SK-N-SH (cell line): ENCODE measurements around the gene RSAD2. TPM values are rescaled to one million over a fixed set of nuclear protein-coding genes. Genes with fewer than 3 reads are reported as not detected.

ENCODE experiments used
- CTCF ChIA-PET: fragments of 300-600, 350-600 bp; formaldehyde crosslinking; extraction: SDS; loops from one replicate; lab custom pipeline; 2021; lab: Yijun Ruan, JAX
- POLR2A ChIA-PET: fragments of 350-600 bp; sonication (Branson Sonifier 250); formaldehyde crosslinking; extraction: SDS; loops from one replicate; lab custom pipeline; 2020; ENCODE audit warnings: antibody characterized with exemption, inconsistent platforms; lab: Yijun Ruan, JAX
- DNase-seq: peaks from one replicate; pipeline ENCODE4 v3.0.0; 2012
- H2AFZ ChIP-seq: fragments of 200-600 bp; sonication (generic); 2 replicates; pipeline ENCODE4 v1.8.1; 2016; ENCODE audit warnings: antibody characterized with exemption, mild to moderate bottlenecking, low read depth
- H3F3A ChIP-seq: fragments of 200-600 bp; sonication (generic); replicated peaks from 2 replicates; pipeline ENCODE3; 2016; ENCODE audit warnings: antibody characterized with exemption, mild to moderate bottlenecking; ENCODE audit not compliant: insufficient read depth
- H3K27ac ChIP-seq, 2 experiments: fragments of 200-500 bp in 1 of 2; fragments of 200-600 bp in 1 of 2; sonication (Bioruptor generic) in 1 of 2; sonication (generic), shearing (Covaris generic) in 1 of 2; 2 replicates each; pipeline versions ENCODE4 v1.5.1 to v1.6.1; 2014 to 2016; ENCODE audit warnings: low read depth in 2 of 2, inconsistent platforms in 1 of 2, low read length in 1 of 2, mild to moderate bottlenecking in 1 of 2, mixed read lengths in 1 of 2
- H3K27me3 ChIP-seq: fragments of 200-600 bp; sonication (generic), shearing (Covaris generic); 2 replicates; pipeline ENCODE4 v1.6.1; 2016; ENCODE audit warnings: mixed run types; ENCODE audit not compliant: insufficient read depth
- H3K36me3 ChIP-seq, 2 experiments: fragments of 200-500 bp in 1 of 2; fragments of 200-600 bp in 1 of 2; sonication (Bioruptor generic) in 1 of 2; sonication (generic) in 1 of 2; replicated peaks in 1 of 2; 2 replicates each; pipeline versions ENCODE3 to v1.5.1; 2014 to 2016; ENCODE audit warnings: low read length in 1 of 2, mild to moderate bottlenecking in 1 of 2; ENCODE audit not compliant: insufficient read depth in 2 of 2, control insufficient read depth in 1 of 2
- H3K4me1 ChIP-seq, 2 experiments: fragments of 200-500 bp in 1 of 2; fragments of 200-600 bp in 1 of 2; sonication (Bioruptor generic) in 1 of 2; sonication (generic), shearing (Covaris generic) in 1 of 2; 2 replicates each; pipeline versions ENCODE4 v1.5.1 to v1.6.1; 2014 to 2016; ENCODE audit warnings: low read depth in 1 of 2, low read length in 1 of 2, mixed run types in 1 of 2; ENCODE audit not compliant: insufficient read depth in 2 of 2, control insufficient read depth in 1 of 2
- H3K4me2 ChIP-seq: fragments of 200-600 bp; sonication (generic), shearing (Covaris generic); 2 replicates; pipeline ENCODE4 v1.6.1; 2017; ENCODE audit warnings: mixed run types
- H3K4me3 ChIP-seq, 2 experiments: fragments of 200-500 bp in 1 of 2; fragments of 200-600 bp in 1 of 2; sonication (Bioruptor generic) in 1 of 2; sonication (generic), shearing (Covaris generic) in 1 of 2; 2 replicates each; pipeline versions ENCODE4 v1.5.1 to v1.8.1; 2014 to 2016; ENCODE audit warnings: low read depth in 2 of 2, inconsistent platforms in 1 of 2, low read length in 1 of 2, mild to moderate bottlenecking in 1 of 2, mixed read lengths in 1 of 2, moderate library complexity in 1 of 2
- H3K79me2 ChIP-seq: fragments of 200-600 bp; sonication (generic); 2 replicates; pipeline ENCODE4 v1.8.1; 2017; ENCODE audit warnings: mild to moderate bottlenecking; ENCODE audit not compliant: insufficient read depth
- H3K9ac ChIP-seq: fragments of 200-600 bp; sonication (generic); 2 replicates; pipeline ENCODE4 v1.6.1; 2017; ENCODE audit warnings: mixed run types
- H3K9me2 ChIP-seq: fragments of 200-600 bp; sonication (generic); 2 replicates; pipeline ENCODE4 v1.6.1; 2017; ENCODE audit warnings: mixed run types
- H3K9me3 ChIP-seq: fragments of 200-600 bp; sonication (generic); 2 replicates; pipeline ENCODE4 v1.6.1; 2017; ENCODE audit warnings: mixed run types, mild to moderate bottlenecking, moderate library complexity
- H4K20me1 ChIP-seq: fragments of 200-600 bp; sonication (generic); 2 replicates; pipeline ENCODE4 v1.6.1; 2017; ENCODE audit warnings: mild to moderate bottlenecking, mixed run types; ENCODE audit not compliant: insufficient read depth
- CHD2 ChIP-seq: fragments of 150-350 bp; IDR thresholded peaks from 2 replicates; pipeline ENCODE4 v1.6.1; 2018; ENCODE audit warnings: low read length; ENCODE audit not compliant: partially characterized antibody
- EP300 ChIP-seq, 2 experiments: IDR thresholded peaks; 2 replicates each; pipeline versions ENCODE4 v1.4.0 to v1.6.1; 2012; ENCODE audit warnings: borderline replicate concordance in 1 of 2, low read depth in 1 of 2, low read length in 1 of 2
- EZH2phosphoT487 ChIP-seq: fragments of 200-600 bp; sonication (generic); IDR thresholded peaks from 2 replicates; pipeline ENCODE4 v1.6.1; 2017; ENCODE audit warnings: low read depth, mixed run types, mild to moderate bottlenecking, antibody characterized with exemption, moderate library complexity, borderline replicate concordance
- FOSL2 ChIP-seq: IDR thresholded peaks from 2 replicates; pipeline ENCODE4 v1.4.0; 2012; ENCODE audit warnings: low read depth, mild to moderate bottlenecking, moderate library complexity, borderline replicate concordance
- FOXJ3 ChIP-seq: sonication (generic); formaldehyde crosslinking; IDR thresholded peaks from 2 replicates; pipeline ENCODE4 v1.5.1; 2020; ENCODE audit warnings: mild to moderate bottlenecking, missing genetic modification reagents
- FOXM1 ChIP-seq: IDR thresholded peaks from 2 replicates; pipeline ENCODE4 v1.4.0; 2012; ENCODE audit warnings: low read depth, mild to moderate bottlenecking
- GABPA ChIP-seq: IDR thresholded peaks from 2 replicates; pipeline ENCODE4 v1.4.0; 2012; ENCODE audit warnings: low read depth, mild to moderate bottlenecking
- JUND ChIP-seq: IDR thresholded peaks from 2 replicates; pipeline ENCODE4 v1.4.0; 2012
- MEF2A ChIP-seq: IDR thresholded peaks from 2 replicates; pipeline ENCODE4 v1.4.0; 2012; ENCODE audit warnings: low read depth, borderline replicate concordance
- MXI1 ChIP-seq: IDR thresholded peaks from 2 replicates; pipeline ENCODE4 v1.6.1; 2012; ENCODE audit warnings: mild to moderate bottlenecking, low read depth, low read length, improper control_type of control experiment
- NFIC ChIP-seq: IDR thresholded peaks from 2 replicates; pipeline ENCODE4 v1.4.0; 2012; ENCODE audit warnings: borderline replicate concordance
- NRF1 ChIP-seq: IDR thresholded peaks from 2 replicates; pipeline ENCODE4 v1.6.1; 2012; ENCODE audit warnings: low read depth, mild to moderate bottlenecking, low read length
- POLR2AphosphoS5 ChIP-seq: IDR thresholded peaks from 2 replicates; pipeline ENCODE4 v1.6.1; 2012; ENCODE audit warnings: low read depth, low read length
- RAD21 ChIP-seq: IDR thresholded peaks from 2 replicates; pipeline ENCODE4 v1.6.1; 2012; ENCODE audit warnings: mild to moderate bottlenecking, low read length
- RCOR1 ChIP-seq: fragments of 150-350 bp; IDR thresholded peaks from 2 replicates; pipeline ENCODE4 v1.6.1; 2017; ENCODE audit warnings: antibody characterized with exemption, low read length
- REST ChIP-seq: IDR thresholded peaks from 2 replicates; pipeline ENCODE4 v1.6.1; 2012; ENCODE audit warnings: mild to moderate bottlenecking, low read depth, low read length, moderate library complexity
- RFX5 ChIP-seq: IDR thresholded peaks from 2 replicates; pipeline ENCODE4 v1.6.1; 2012; ENCODE audit warnings: mild to moderate bottlenecking, improper control_type of control experiment, low read length
- SIN3A ChIP-seq: IDR thresholded peaks from 2 replicates; pipeline ENCODE4 v1.6.1; 2012; ENCODE audit warnings: low read depth, mild to moderate bottlenecking, low read length, moderate library complexity, borderline replicate concordance
- TAF1 ChIP-seq: IDR thresholded peaks from 2 replicates; pipeline ENCODE4 v1.6.1; 2012; ENCODE audit warnings: low read depth, mild to moderate bottlenecking, low read length, moderate library complexity, borderline replicate concordance
- TEAD4 ChIP-seq: IDR thresholded peaks from 2 replicates; pipeline ENCODE4 v1.4.0; 2012; ENCODE audit warnings: mild to moderate bottlenecking, borderline replicate concordance; ENCODE audit not compliant: insufficient read depth
- YY1 ChIP-seq: IDR thresholded peaks from 2 replicates; pipeline ENCODE4 v1.4.0; 2012; ENCODE audit warnings: low read depth, mild to moderate bottlenecking
- WGBS: methylation state at CpG from one replicate; pipeline ENCODE4 v1.1.6; 2017; ENCODE audit warnings: low lambda C conversion rate; 5-methylcytosine and 5-hydroxymethylcytosine counted together
- polyA plus RNA-seq, 3 experiments: library from polyadenylated mRNA; depleted of rRNA; stranded (reverse); fragments of >200 nt; gene quantifications; 2 replicates each; pipeline ENCODE4 v1.2.3, GENCODE V29; 2012
- TF ChIP-seq, protein P1 (sequence below): IDR thresholded peaks from 2 replicates; pipeline ENCODE4 v1.4.0; 2012; ENCODE audit warnings: low read depth, borderline replicate concordance
- TF ChIP-seq, protein P2 (sequence below): IDR thresholded peaks from 2 replicates; pipeline ENCODE4 v1.4.0; 2012; ENCODE audit warnings: low read depth
- TF ChIP-seq, protein P3 (sequence below): fragments of 150-350 bp; IDR thresholded peaks from 2 replicates; pipeline ENCODE4 v1.6.1; 2016; ENCODE audit warnings: mild to moderate bottlenecking, low read depth, low read length

Gene RSAD2
- polyA plus RNA-seq, 1 of the 3 experiments (the other 2 are of a cell fraction), result 0.35 TPM

- Histone ChIP-seq H3K36me3 (no peaks in the 10 kb centered on the region), H3K27ac (no peak overlapping the region), H3K9ac (no peak overlapping the region), H3K4me2 (no peak overlapping the region), H3K79me2 (no peaks in the 10 kb centered on the region), H3K4me1 (peaks cover 0 to 5% of the 10 kb centered on the region in 2 experiments; a peak in 2 of 4 replicates), H4K20me1 (no peaks in the 10 kb centered on the region), H3K9me3 (peaks cover 5% of the 10 kb centered on the region; the same call in 1 of the 2 replicates), H3K4me3 (no peak overlapping the region), H3K27me3 (no peaks in the 10 kb centered on the region), H3K9me2 (no peaks in the 10 kb centered on the region), H3F3A (no peaks in the 10 kb centered on the region), H2AFZ (no peak overlapping the region)
- 25% methylated on average over 2 of the region's 2 CpGs for WGBS
- POLR2A ChIA-PET, result no interaction called here
- TF ChIP-seq YY1 (no peak), MEF2A (no peak), FOXM1 (no peak), EP300 (IDR thresholded peaks at IDR 0.05; ENCODE audit: borderline replicate concordance in 1 of 2, low read depth in 1 of 2, low read length in 1 of 2) (no peak), TAF1 (no peak), FOXJ3 (CRISPR knock-in tag) (no peak), NRF1 (no peak), CHD2 (no peak), MXI1 (no peak), POLR2AphosphoS5 (no peak), GABPA (no peak)
- TF ChIP-seq, protein P1, sequence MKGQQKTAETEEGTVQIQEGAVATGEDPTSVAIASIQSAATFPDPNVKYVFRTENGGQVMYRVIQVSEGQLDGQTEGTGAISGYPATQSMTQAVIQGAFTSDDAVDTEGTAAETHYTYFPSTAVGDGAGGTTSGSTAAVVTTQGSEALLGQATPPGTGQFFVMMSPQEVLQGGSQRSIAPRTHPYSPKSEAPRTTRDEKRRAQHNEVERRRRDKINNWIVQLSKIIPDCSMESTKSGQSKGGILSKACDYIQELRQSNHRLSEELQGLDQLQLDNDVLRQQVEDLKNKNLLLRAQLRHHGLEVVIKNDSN, result no peak
- TF ChIP-seq, protein P2, sequence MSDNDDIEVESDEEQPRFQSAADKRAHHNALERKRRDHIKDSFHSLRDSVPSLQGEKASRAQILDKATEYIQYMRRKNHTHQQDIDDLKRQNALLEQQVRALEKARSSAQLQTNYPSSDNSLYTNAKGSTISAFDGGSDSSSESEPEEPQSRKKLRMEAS, result no peak
- no peak for DNase-seq
- CTCF ChIA-PET, result interaction anchor here (4.7 to 6.0 kb wide), 2 partner anchors 12 to 17 kb away, joined by 24 to 32 read pairs; partner anchors contain the start of gene CMPK2
These were observed 1.4 kb downstream of the RSAD2 start for GRCh38 chr2:6879011-6879410.

- Histone ChIP-seq H3K9ac (no peak overlapping the region), H3K27ac (no peak overlapping the region), H3F3A (no peaks in the 10 kb centered on the region), H3K4me2 (no peak overlapping the region), H3K79me2 (no peaks in the 10 kb centered on the region), H3K9me3 (no peaks in the 10 kb centered on the region), H3K36me3 (no peaks in the 10 kb centered on the region), H4K20me1 (no peaks in the 10 kb centered on the region), H3K27me3 (no peaks in the 10 kb centered on the region), H2AFZ (no peak overlapping the region), H3K4me3 (no peak overlapping the region), H3K4me1 (peaks cover 0 to 5% of the 10 kb centered on the region in 2 experiments; a peak in 2 of 4 replicates), H3K9me2 (no peaks in the 10 kb centered on the region)
- no peak for DNase-seq
- 39% methylated on average over 2 of the region's 2 CpGs for WGBS
- ChIA-PET CTCF (interaction anchor here (0.9 to 4.7 kb wide), 3 partner anchors 9 to 131 kb away, joined by 3 to 24 read pairs (median 3); no protein-coding TSS in a partner anchor), POLR2A (no interaction called here)
- TF ChIP-seq RFX5 (no peak), RAD21 (no peak), NFIC (no peak), SIN3A (no peak), MEF2A (no peak), MXI1 (no peak), TEAD4 (no peak), FOXM1 (no peak), GABPA (no peak), FOSL2 (no peak), EZH2phosphoT487 (no peak), JUND (no peak), REST (no peak), RCOR1 (no peak)
- TF ChIP-seq, protein P3, sequence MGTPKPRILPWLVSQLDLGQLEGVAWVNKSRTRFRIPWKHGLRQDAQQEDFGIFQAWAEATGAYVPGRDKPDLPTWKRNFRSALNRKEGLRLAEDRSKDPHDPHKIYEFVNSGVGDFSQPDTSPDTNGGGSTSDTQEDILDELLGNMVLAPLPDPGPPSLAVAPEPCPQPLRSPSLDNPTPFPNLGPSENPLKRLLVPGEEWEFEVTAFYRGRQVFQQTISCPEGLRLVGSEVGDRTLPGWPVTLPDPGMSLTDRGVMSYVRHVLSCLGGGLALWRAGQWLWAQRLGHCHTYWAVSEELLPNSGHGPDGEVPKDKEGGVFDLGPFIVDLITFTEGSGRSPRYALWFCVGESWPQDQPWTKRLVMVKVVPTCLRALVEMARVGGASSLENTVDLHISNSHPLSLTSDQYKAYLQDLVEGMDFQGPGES, result no peak
These were observed 2.7 kb downstream of the RSAD2 start for GRCh38 chr2:6880200-6880733.
